Ishikawa (cell line): ENCODE results near the gene MYRIP.

Source experiments
- CEBPB ChIP-seq: IDR thresholded peaks from 2 replicates; pipeline ENCODE4 v1.6.1; 2012
- CREB1 ChIP-seq: IDR thresholded peaks from 2 replicates; pipeline ENCODE4 v1.6.1; 2012; ENCODE audit warnings: low read depth
- EGR1 ChIP-seq: IDR thresholded peaks from 2 replicates; pipeline ENCODE4 v1.6.1; 2012
- EP300 ChIP-seq: IDR thresholded peaks from 2 replicates; pipeline ENCODE4 v1.6.1; 2012; ENCODE audit warnings: borderline replicate concordance
- FOXM1 ChIP-seq: IDR thresholded peaks from 2 replicates; pipeline ENCODE4 v1.6.1; 2012; ENCODE audit warnings: low read depth, borderline replicate concordance
- MAX ChIP-seq: IDR thresholded peaks from 2 replicates; pipeline ENCODE4 v1.6.1; 2012
- NFIC ChIP-seq: IDR thresholded peaks from 2 replicates; pipeline ENCODE4 v1.6.1; 2012
- RAD21 ChIP-seq: IDR thresholded peaks from 2 replicates; pipeline ENCODE4 v1.6.1; 2012; ENCODE audit warnings: low read depth
- REST ChIP-seq: IDR thresholded peaks from 2 replicates; pipeline ENCODE4 v1.6.1; 2012; ENCODE audit warnings: low read depth, mild to moderate bottlenecking
- TAF1 ChIP-seq: IDR thresholded peaks from 2 replicates; pipeline ENCODE4 v1.6.1; 2012; ENCODE audit warnings: low read depth, mild to moderate bottlenecking
- TCF12 ChIP-seq: IDR thresholded peaks from 2 replicates; pipeline ENCODE4 v1.6.1; 2012; ENCODE audit warnings: low read depth
- TEAD4 ChIP-seq: IDR thresholded peaks from 2 replicates; pipeline ENCODE4 v1.6.1; 2012
- USF1 ChIP-seq: IDR thresholded peaks from 2 replicates; pipeline ENCODE4 v1.6.1; 2012
- YY1 ChIP-seq: IDR thresholded peaks from 2 replicates; pipeline ENCODE4 v1.6.1; 2012; ENCODE audit warnings: low read depth
- ZBTB7A ChIP-seq: IDR thresholded peaks from 2 replicates; pipeline ENCODE4 v1.6.1; 2012; ENCODE audit warnings: low read depth

Gene MYRIP

GRCh38 chr3:39766433-39766832, 43.0 kb upstream of the MYRIP start:
- TF ChIP-seq EGR1 (no peak), USF1 (no peak), ZBTB7A (no peak), EP300 (no peak), TEAD4 (no peak), NFIC (no peak), CEBPB (no peak), FOXM1 (no peak), CREB1 (no peak), REST (no peak), TAF1 (no peak), RAD21 (no peak), TCF12 (no peak), MAX (no peak), YY1 (no peak)

- no peak for TF ChIP-seq ZBTB7A
- no peak for TF ChIP-seq FOXM1
- TF ChIP-seq REST = no peak
- no peak for TF ChIP-seq MAX
- no peak for TF ChIP-seq EP300
- TF ChIP-seq USF1 = no peak
- TF ChIP-seq TEAD4 = no peak
- no peak for TF ChIP-seq CEBPB
- no peak for TF ChIP-seq NFIC
- TF ChIP-seq RAD21 = no peak
- no peak for TF ChIP-seq EGR1
- TF ChIP-seq TAF1 = no peak
- TF ChIP-seq YY1 = no peak
- TF ChIP-seq CREB1 = no peak
- TF ChIP-seq TCF12 = no peak
Measured at GRCh38 chr3:39779511-39780230, 29.7 kb upstream of the MYRIP start.

- TF ChIP-seq RAD21 (no peak), TEAD4 (no peak), EGR1 (no peak), TAF1 (no peak), USF1 (no peak), FOXM1 (no peak), EP300 (no peak), ZBTB7A (no peak)
Measured at GRCh38 chr3:39780352-39780751, 29.1 kb upstream of the MYRIP start.

GRCh38 chr3:39781025-39781424, 28.4 kb upstream of the MYRIP start:
- TF ChIP-seq YY1 = no peak
- no peak for TF ChIP-seq NFIC

- TF ChIP-seq RAD21 = no peak
Measured at GRCh38 chr3:39781632-39782031, 27.8 kb upstream of the MYRIP start.

- no peak for TF ChIP-seq USF1
- TF ChIP-seq EGR1 = no peak
- no peak for TF ChIP-seq RAD21
- TF ChIP-seq CEBPB = no peak
- no peak for TF ChIP-seq TEAD4
- no peak for TF ChIP-seq TAF1
- TF ChIP-seq EP300 = no peak
- TF ChIP-seq YY1 = no peak
- TF ChIP-seq MAX = no peak
- TF ChIP-seq REST = no peak
- no peak for TF ChIP-seq TCF12
- no peak for TF ChIP-seq NFIC
- no peak for TF ChIP-seq FOXM1
- TF ChIP-seq CREB1 = no peak
- TF ChIP-seq ZBTB7A = no peak
Measured at GRCh38 chr3:39783680-39784079, 25.7 kb upstream of the MYRIP start.
